Measurements from ENCODE around the gene ACTN4. TPM values are rescaled to one million over a fixed set of nuclear protein-coding genes. Genes with fewer than 3 reads are reported as not detected.

Gene ACTN4
- total and polyA plus RNA-seq, 2 of the 4 experiments (the other 2 are of a cell fraction): 541 to 659 TPM

GRCh38 chr19:38717855-38718254 is 70.4 kb downstream of the ACTN4 start:
- no peak overlapping the region for H2AK9ac ChIP-seq (replicated peaks; ENCODE audit: low read depth, low read length, poor library complexity)
- no peak overlapping the region for H2AFZ ChIP-seq (replicated peaks; ENCODE audit: low read length, poor library complexity)
- no peak overlapping the region for H3K14ac ChIP-seq (replicated peaks; ENCODE audit: low read depth, low read length)
- no peak overlapping the region for H3K18ac ChIP-seq (ENCODE audit: low read depth, low read length)
- no peak overlapping the region for H4K5ac ChIP-seq (ENCODE audit: low read depth, low read length)
- no peak overlapping the region for H3K4ac ChIP-seq (ENCODE audit: low read depth, low read length)
- ChIA-PET POLR2A (ENCODE audit: unreplicated experiment) (no interaction called here), CTCF (no interaction called here)
- intact Hi-C loops (cut with micrococcal nuclease): no loop called here
- no peak overlapping the region for H2BK15ac ChIP-seq (ENCODE audit: low read depth, low read length)
- H3K36me3 ChIP-seq (ENCODE audit: control insufficient read depth, insufficient read depth, low read length): peaks cover 87% of the 10 kb centered on the region
- BruUV-seq (replicated peaks): no TSS peak
- H3K4me1 ChIP-seq (ENCODE audit: control insufficient read depth, insufficient read depth, low read length): peaks cover 15% of the 10 kb centered on the region
- H3K9me3 ChIP-seq (ENCODE audit: control insufficient read depth, insufficient read depth, low read length): no peaks in the 10 kb centered on the region
- no peak overlapping the region for H3K4me3 ChIP-seq (ENCODE audit: insufficient read depth, low read depth, low read length)
- H2BK120ac ChIP-seq (ENCODE audit: low read depth, low read length): no peak overlapping the region
- peaks cover 45% of the 10 kb centered on the region for H4K20me1 ChIP-seq (ENCODE audit: insufficient read depth, low read length)
- DNase-seq (no peak), ATAC-seq (ENCODE audit: low read depth) (no peak)
- dilution Hi-C loops (cut with HindIII; ENCODE audit: low sequenced_read_pairs, unreplicated experiment): no loop called here
- in situ Hi-C loops (cut with MboI; ENCODE audit: low sequenced_read_pairs): no loop called here
- peaks cover 16% of the 10 kb centered on the region for H3K9me1 ChIP-seq (ENCODE audit: insufficient read depth, low read length)
- no peak overlapping the region for H4K91ac ChIP-seq (ENCODE audit: insufficient read depth, low read depth, low read length)
- H3K79me1 ChIP-seq (ENCODE audit: low read depth in 1 of 2, low read length in 2 of 2): peaks cover 55 to 92% of the 10 kb centered on the region in 2 experiments
- no peak overlapping the region for H3K56ac ChIP-seq (ENCODE audit: extremely low read depth, insufficient read depth, low read length)
- H4K8ac ChIP-seq (ENCODE audit: low read depth in 2 of 2, low read length in 2 of 2): no peak overlapping the region
- H2AK5ac ChIP-seq (ENCODE audit: low read depth, low read length): no peak overlapping the region
- no peak overlapping the region for H3K27ac ChIP-seq (ENCODE audit: insufficient read depth, low read length)
- no peaks in the 10 kb centered on the region for H3K27me3 ChIP-seq (ENCODE audit: control insufficient read depth, insufficient read depth, low read length)
- no peak overlapping the region for H2BK20ac ChIP-seq (ENCODE audit: low read depth, low read length)
- no peak overlapping the region for H3K4me2 ChIP-seq (ENCODE audit: low read depth, low read length)
- no peak overlapping the region for H3K9ac ChIP-seq (ENCODE audit: low read depth, low read length)
- no peak overlapping the region for H3K23ac ChIP-seq (ENCODE audit: low read depth, low read length)
- H2BK5ac ChIP-seq (ENCODE audit: low read depth, low read length, poor library complexity, severe bottlenecking): no peak overlapping the region
- 92% methylated on average over 8 of the region's 11 CpGs; no CpG with 5 or more reads in 1 of the 2 experiments for WGBS, 2 experiments (ENCODE audit: extremely low coverage in 2 of 2, insufficient read length in 1 of 2)
- TF ChIP-seq MAZ (IDR thresholded peaks at IDR 0.05; ENCODE audit: borderline replicate concordance, low read depth, low read length) (no peak), ELK1 (IDR thresholded peaks at IDR 0.05; ENCODE audit: borderline replicate concordance, low read depth, low read length) (no peak), CTCF (conservative IDR thresholded peaks at IDR 0.05; ENCODE audit: low read depth, low read length) (no peak), NFE2L2 (IDR thresholded peaks at IDR 0.05; ENCODE audit: low read depth, low read length) (no peak), USF2 (IDR thresholded peaks at IDR 0.05; ENCODE audit: low read depth, low read length) (no peak), MXI1 (IDR thresholded peaks at IDR 0.05; ENCODE audit: borderline replicate concordance, low read depth, low read length) (no peak), MAFK (IDR thresholded peaks at IDR 0.05; ENCODE audit: low read depth, low read length) (no peak), SMC3 (IDR thresholded peaks at IDR 0.05; ENCODE audit: low read depth, low read length) (no peak), FOS (IDR thresholded peaks at IDR 0.05; ENCODE audit: low read depth, low read length) (no peak), CEBPB (IDR thresholded peaks at IDR 0.05; ENCODE audit: low read depth, low read length) (no peak), RFX5 (IDR thresholded peaks at IDR 0.05; ENCODE audit: low read depth, low read length) (no peak), BHLHE40 (IDR thresholded peaks at IDR 0.05; ENCODE audit: low read depth, low read length) (no peak), POLR2A (IDR thresholded peaks at IDR 0.05; ENCODE audit: low read depth, low read length) (no peak), RAD21 (IDR thresholded peaks at IDR 0.05; ENCODE audit: low read length) (no peak), CHD1 (IDR thresholded peaks at IDR 0.05; ENCODE audit: low read depth, low read length) (no peak), RCOR1 (IDR thresholded peaks at IDR 0.05; ENCODE audit: insufficient replicate concordance, low read length) (no peak)

Measured in IMR-90 (cell line).